Mammary epithelial cell (primary cell): ENCODE results near the gene ITGB2.

Experiments
- EZH2 ChIP-seq: IDR thresholded peaks from 2 replicates; pipeline ENCODE4 v1.6.1; 2012; ENCODE audit warnings: low read length, inconsistent platforms, borderline replicate concordance
- TF ChIP-seq, protein P1 (sequence below), 2 donors: IDR thresholded peaks in 1 of 2; conservative IDR thresholded peaks in 1 of 2; 2 replicates each; pipeline ENCODE4 v1.5.1; 2011 to 2012; ENCODE audit warnings: inconsistent platforms in 2 of 2, low read length in 2 of 2, mild to moderate bottlenecking in 2 of 2, control low read depth in 1 of 2, low read depth in 1 of 2; ENCODE audit not compliant: insufficient read depth in 1 of 2; ENCODE audit errors: extremely low read depth in 1 of 2

DNA sequence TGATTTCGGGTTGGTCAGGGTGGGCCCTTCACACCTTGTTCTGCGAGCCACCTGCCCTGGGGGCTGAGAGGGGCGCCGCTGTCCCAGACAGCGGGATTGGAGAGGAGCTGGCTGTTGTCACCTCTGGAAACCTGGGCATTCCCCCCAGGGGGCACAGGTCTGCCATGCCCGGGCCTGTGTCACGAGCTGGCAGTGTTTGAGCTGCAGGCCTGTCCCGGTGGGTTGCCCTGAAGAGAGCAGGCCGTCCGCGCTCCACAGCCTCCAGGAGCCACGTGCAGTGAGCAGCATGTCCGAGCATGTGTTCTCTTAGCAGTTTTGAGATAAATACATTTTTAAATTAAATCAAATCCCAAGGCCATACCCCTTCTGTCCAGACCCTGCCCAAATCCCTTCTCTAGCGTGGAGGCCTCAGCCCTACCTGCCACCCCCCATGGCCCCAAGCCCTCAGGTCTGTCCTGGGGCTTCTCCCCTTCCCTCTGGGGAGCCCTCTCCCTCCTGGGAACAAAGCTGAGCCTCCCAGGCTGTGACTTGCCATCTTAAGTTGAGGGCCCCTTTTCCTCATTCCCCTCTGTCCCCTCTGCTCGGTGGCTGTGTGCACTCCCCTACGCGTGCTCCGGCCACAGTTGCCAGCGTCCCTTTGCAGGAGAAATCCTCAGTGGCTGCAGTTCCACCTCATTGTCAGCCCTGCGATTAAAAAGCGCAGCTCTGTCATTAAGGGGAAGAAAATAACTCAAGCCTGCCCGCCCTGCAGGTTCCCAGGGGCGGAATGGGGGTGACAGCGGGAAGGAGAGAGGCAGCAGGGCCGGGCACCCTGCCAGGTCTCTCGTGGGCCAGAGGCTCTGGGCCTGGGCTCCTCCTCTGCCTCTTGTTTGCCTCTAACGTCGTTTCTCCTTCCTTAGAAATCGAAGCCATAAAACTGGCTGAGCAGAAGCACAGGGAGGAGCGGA lies 45.7 kb upstream of the ITGB2 start:
- TF ChIP-seq, protein P1, sequence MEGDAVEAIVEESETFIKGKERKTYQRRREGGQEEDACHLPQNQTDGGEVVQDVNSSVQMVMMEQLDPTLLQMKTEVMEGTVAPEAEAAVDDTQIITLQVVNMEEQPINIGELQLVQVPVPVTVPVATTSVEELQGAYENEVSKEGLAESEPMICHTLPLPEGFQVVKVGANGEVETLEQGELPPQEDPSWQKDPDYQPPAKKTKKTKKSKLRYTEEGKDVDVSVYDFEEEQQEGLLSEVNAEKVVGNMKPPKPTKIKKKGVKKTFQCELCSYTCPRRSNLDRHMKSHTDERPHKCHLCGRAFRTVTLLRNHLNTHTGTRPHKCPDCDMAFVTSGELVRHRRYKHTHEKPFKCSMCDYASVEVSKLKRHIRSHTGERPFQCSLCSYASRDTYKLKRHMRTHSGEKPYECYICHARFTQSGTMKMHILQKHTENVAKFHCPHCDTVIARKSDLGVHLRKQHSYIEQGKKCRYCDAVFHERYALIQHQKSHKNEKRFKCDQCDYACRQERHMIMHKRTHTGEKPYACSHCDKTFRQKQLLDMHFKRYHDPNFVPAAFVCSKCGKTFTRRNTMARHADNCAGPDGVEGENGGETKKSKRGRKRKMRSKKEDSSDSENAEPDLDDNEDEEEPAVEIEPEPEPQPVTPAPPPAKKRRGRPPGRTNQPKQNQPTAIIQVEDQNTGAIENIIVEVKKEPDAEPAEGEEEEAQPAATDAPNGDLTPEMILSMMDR (conservative IDR thresholded peaks at IDR 0.05 in 1 of 2, IDR thresholded peaks at IDR 0.05 in 1 of 2; ENCODE audit: extremely low read depth in 1 of 2, insufficient read depth in 1 of 2, low read depth in 1 of 2, low read length in 2 of 2), result no peak
- no peak for TF ChIP-seq EZH2
